ENCODE measurements around the gene MRPL18.

DNA sequence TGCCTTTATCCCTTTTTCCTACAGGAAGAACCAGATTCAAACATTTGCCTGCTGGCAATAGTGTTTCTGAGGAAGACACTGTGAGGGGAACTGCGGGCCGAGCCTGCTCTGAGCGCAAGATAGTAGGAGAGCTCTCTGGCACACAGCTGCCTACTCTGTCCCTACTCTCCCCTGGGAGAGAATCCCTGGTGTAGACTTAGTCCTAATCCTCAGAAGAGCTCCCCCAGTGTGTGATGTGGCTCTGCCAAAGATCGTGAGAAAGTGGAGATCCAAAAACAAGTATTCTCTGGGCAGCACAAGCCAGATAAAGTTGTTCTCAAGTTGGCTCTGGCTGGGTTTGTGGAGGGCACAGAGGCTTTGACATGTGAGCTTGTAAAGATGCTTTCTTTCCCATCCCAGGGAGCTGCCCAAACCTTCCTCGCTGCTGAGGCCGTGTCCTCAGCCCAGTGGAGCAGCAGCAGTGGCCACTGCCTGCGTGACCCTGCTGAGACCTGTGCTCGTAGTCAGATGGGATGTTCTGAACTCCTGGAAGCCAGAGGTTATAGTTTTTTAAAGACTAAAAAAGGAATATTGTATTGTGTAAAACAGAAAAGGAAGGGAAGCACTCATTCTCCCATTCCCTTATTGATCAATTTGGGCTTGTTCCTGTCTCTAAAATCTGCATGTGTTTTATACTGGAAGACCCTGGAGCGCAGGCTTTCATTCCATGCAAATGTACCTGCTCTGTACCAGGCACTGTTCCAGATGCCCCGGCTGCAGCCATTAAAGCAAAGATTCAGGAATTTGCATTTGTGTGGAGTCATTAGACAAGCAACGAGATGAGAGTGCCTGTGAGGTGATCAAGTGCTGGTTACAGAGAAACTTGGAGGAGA lies 40.5 kb downstream of the MRPL18 start:
- TF ChIP-seq, protein P1, sequence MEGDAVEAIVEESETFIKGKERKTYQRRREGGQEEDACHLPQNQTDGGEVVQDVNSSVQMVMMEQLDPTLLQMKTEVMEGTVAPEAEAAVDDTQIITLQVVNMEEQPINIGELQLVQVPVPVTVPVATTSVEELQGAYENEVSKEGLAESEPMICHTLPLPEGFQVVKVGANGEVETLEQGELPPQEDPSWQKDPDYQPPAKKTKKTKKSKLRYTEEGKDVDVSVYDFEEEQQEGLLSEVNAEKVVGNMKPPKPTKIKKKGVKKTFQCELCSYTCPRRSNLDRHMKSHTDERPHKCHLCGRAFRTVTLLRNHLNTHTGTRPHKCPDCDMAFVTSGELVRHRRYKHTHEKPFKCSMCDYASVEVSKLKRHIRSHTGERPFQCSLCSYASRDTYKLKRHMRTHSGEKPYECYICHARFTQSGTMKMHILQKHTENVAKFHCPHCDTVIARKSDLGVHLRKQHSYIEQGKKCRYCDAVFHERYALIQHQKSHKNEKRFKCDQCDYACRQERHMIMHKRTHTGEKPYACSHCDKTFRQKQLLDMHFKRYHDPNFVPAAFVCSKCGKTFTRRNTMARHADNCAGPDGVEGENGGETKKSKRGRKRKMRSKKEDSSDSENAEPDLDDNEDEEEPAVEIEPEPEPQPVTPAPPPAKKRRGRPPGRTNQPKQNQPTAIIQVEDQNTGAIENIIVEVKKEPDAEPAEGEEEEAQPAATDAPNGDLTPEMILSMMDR (IDR thresholded peaks at IDR 0.05; ENCODE audit: insufficient read depth, low read length, poor library complexity, severe bottlenecking), result no peak
- no peak for TF ChIP-seq EZH2phosphoT487 (conservative IDR thresholded peaks at IDR 0.05; ENCODE audit: low read length)

All from SU-DHL-6 (cell line).